Measurements from ENCODE around the gene WNT9B. TPM values are rescaled to one million over a fixed set of nuclear protein-coding genes. Genes with fewer than 3 reads are reported as not detected.

Gene WNT9B
- polyA plus RNA-seq, 5 donors, result 0.11 to 0.34 (median 0.28) TPM; not detected in 1

DNA sequence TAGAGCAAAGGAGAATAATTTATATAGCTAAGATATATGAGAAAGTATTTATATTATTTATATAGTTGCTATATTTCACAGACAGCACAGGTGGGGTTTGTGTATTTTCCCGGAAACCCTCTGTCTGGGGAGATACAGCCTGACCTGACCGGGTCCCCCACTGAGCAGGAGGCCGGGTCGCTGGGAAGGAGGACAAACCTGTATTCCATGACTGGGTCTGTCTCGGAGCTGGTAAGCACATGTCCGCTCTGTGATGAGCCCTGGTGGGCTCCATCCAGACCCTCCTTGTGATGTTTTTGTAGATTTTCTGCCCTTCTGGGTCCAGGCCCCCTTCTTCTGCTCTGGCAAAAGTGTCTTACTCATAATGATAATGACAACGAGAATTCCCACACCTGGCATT, 27.7 kb downstream of the WNT9B start:
- no peak for DNase-seq

DNA sequence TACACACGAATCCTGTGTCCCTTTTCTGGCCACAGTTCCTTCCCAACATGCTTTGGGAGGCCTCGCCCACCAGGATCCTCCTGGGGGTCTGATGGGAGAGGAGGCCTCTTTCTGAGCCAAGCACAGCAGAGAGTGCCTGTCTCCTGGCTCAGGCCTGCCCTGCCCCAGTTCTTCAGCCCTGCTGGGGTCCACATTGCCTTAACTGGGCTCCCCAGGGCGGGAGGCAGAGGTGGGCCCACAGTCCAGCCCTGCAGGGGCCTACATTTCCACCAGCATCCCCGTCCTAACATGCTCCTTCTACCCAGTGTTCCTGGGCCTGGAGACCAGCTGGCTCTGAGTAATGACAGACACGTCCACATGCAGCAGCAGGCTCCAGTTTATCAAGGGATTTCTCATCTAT, 29.6 kb downstream of the WNT9B start:
- DNase-seq, result no peak

DNA sequence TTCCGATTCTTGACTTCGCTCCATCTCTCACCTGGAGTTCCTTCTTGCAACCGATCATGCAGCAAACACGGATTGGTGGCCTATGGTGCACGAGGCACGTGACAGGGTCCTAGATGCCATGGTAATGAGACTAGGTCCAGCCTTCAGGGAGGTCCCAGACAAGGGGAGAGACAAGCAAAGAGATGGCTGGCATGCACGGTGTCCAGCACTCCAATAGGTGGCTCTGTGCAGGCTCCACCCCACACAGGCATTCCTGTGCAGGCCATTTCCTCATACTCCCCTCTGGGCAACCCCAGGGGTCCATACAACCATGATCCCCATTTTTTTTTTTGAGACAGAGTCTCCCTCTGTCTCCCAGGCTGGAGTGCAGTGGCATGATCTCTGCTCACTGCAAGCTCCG, 31.3 kb downstream of the WNT9B start:
- DNase-seq, result no peak

DNA sequence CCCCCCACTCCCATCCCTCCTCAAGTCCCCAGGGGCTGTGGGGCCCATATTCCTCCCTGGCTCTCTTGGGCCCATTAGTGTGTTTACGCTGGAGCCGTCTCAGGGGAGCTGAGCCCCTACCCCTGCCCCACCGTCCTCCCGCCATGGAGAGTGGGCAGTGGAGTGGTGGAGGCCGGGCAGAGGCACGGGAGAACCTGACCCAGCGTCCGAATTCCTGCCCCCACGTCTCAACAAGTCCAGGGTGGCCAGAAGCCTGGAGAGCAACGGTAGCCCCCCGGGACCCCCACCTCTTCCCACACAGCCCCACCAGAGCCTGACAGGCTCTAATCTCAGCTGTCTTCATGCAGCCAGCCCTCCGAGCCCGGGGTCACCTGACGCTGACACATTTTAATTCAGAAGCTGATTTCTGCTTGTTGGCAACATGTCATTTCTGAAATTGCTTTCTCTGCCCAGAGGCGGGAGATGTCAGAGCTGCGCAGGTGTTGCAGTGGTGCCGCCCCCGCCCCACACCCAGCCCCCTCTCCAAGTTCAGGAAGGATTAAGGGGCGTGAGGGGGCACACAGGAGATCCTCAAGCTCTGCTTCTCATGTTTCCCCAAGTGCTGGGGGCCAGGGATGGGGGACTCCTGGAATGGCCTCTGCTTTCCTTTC, 32.6 kb downstream of the WNT9B start:
- no peak for DNase-seq

DNA sequence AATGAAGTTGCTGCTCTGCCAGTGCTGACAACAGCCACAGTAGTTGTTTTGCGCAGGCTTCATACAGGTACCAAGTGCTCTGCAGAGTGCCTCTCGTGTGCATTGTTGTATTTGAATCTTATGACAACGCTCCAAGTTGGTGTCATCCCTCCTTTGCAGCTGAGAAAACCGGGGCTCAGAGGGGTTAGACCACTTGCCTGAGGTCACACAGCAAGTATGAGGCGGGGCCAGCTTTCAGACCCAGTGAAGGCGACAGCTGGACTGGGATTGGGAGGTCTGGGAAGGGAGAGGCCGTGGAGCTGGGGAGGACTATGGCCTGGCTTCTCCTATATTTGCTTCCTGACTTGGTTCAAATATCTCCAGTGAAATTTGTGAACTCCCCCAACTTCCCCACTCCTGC, 33.2 kb downstream of the WNT9B start:
- DNase-seq, result no peak

DNA sequence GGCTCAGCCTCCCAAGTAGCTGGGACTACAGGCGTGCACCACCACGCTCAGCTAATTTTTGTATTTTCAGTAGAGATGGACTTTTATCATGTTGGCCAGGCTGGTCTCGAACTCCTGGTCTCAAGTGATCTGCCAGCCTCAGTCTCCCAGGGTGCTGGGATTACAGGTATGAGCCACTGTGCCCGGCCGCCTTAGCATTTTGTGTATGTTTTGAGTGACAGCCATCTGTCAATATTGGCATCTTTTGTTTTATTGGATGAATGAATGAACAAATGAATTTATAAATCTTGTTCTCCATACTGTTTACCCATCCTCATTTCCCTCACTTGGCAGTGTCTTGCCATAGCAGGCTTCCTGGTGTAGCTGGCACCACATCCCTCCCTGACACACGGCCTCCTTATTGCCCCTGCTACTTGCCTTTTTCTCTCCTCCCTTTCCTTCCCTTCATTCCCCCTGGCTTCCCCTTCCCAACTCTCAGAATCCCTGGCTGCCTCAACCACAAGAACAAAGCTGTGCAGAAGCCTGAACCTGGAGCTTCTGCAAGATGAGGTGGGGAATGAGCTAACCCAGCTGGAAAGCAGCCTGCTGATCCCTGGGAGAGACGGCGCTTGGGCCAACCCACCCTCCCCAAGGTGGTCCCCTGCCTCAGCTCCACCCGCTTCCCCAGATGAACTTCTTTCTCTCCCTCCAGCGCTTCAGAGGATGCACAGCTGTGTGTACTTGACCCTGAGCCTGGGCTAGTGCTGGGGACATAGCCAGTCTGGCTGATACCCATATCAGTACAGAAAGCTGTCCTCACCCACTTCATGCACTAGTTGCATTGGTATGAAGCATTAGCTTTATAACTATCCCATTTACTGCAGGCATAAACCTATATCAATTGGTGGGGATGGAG, 34.3 kb downstream of the WNT9B start:
- DNase-seq, result peak; percentile 40 to 56

DNA sequence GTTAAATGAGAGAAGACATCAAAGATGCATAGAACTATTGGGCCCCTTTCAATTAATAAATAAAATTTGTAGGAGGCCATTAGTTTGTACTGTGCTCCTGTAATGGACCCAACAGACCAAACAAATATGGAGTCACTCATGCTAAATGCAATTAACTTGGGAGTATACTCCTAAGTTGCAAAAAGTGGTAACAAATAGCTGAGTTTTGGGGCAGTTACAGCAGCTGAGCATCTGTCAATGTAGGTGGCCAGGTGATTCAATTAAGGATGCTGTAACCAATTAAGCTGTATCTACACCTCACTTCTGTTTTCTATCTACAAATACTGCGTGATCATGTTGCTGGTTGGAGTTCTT, 34.9 kb downstream of the WNT9B start:
- DNase-seq, result no peak

DNA sequence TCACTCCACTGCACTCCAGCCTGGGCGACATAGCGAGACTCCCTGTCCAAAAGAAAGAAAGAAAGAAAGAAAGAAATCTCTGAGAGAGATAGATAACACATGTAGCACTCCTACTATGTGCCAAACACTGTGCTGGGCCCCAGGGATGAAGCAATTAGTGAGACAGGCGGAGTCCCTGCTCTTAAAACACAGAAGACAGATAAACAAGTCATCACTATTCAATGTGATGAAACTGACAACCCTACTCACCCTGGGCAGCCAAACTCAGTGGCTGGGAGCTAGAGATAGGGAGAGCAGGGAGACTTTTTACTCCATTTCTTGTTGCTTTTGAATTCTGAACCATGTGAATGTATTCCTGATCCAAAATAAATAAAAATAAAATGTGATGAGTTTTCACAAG, 36.3 kb downstream of the WNT9B start:
- no peak for DNase-seq

DNA sequence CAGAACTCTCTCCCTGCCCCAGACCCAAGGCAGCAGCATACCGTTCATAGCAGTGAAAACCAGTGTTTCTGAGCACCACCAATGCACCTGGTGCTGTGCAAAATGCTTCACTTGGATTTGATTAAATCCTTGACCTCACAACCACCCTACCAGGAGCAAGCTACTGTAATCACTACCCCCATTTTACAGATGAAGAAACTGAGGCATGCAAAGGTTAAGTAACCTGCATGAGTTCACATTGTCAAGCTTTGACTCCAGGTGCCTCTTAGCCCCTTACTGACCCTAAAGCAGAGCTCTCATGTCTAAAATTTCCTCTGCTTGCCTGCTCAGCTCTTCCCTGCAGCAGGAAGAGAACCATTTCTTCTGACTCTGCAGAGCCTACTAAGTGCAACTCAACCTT, 37.3 kb downstream of the WNT9B start:
- no peak for DNase-seq

DNA sequence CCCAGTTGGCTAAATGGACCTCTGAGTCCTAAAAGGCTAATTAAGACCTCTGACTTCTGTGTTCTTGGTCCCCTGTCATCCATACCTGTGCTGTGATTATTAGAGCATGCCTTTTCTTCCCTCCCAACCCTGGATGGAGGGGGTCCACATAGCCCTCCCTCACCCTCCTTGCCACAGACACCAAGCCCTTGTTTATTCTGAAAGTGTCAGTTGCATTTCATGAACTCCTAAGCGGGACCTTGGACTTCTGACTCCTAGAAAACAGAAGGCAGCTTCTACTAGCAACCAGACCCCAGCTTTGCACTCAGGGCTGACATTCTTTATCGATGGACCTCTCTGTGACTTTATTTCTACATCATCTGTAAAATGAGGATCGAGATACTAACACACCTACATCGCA, 38.1 kb downstream of the WNT9B start:
- DNase-seq, result no peak

DNA sequence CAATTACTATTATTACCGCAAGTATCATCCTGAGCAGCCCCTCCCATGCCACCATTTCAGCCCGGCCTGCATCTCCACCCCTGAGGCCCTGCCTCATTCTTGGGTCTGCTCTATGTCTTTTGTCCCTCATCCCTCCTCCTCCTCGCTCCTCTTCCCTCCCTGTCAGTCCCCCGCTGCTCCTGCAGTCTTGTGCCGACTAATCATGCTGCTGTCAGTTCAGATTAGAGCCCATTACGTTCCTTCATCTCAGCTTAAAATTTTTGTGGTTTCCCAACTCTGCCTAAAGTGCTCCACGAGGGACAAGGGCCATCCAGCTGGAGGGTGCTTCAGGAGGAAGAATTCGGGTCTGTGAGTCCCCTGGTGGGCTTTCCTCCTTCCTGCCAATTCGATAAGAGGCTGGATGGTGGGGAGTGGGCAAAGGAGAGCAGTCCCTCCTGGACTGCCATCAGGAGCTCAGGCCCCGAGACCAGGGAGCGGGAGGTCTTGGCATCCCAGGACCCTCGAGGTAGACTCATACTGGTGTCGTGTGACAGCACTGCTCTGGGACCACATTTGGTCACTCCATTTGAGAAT, 38.7 kb downstream of the WNT9B start:
- DNase-seq, result no peak

DNA sequence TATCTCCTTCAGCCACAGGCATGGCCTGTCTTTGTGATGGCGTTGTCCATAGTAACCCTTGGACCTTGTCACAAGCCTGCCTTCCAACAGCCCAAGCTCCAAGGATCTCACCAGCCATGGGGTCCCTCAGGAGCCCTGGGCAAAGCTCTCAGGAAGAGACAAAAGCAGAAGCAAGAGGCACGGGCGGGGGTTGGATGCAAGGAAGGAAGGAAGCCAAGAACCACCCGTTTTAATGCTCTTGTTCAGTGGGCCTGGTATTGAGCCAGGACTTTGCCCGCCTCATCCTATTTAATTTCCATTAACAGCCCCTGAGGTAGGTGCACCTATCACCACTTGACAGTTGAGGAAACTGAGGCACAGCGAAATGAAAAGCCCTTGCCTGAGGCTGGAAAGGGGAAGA, 39.3 kb downstream of the WNT9B start:
- no peak for DNase-seq

DNA sequence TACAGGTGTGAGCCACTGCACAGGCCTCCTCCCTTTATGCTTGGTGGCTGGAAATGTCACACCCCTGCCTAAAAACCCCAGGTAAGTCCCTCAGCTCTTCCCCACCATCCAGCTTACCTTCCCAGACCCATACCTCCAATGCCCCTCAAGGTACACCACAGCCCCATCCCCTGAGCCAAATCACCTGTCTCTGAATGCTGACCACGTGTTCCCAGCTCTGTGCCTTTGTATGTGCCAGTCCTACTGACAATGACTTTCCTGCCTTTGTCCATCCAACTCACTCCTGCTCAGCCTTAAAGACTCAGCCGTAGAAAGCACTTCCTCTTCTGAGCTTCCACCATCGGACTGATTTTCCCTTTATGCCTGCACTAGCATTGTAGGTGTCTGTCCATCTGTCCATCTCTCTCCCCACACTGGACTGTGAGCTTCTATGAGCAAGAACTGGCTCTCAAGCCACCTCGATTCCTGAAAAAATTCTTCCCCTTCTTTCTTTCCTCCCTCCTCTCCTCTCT, 40.9 kb downstream of the WNT9B start:
- no peak for DNase-seq

DNA sequence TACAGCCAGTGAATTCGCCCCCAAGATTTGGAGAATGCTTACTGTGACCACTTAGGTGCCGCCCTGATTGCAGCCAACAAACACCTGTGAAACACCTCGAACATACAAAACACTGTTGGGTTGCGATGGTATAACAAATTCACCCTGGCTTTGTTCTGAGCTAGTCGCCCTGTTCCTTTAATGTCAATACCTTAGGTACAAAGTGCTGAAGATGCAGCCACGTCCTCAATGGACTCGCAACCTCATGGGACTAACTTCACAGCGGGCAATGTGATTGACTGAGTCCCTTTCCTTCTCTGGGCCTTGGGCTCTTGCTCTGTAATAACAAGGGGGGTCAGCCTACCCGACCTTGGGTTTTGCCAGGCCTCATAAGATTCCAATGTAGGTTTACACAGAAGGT, 42.6 kb downstream of the WNT9B start:
- DNase-seq, result no peak

DNA sequence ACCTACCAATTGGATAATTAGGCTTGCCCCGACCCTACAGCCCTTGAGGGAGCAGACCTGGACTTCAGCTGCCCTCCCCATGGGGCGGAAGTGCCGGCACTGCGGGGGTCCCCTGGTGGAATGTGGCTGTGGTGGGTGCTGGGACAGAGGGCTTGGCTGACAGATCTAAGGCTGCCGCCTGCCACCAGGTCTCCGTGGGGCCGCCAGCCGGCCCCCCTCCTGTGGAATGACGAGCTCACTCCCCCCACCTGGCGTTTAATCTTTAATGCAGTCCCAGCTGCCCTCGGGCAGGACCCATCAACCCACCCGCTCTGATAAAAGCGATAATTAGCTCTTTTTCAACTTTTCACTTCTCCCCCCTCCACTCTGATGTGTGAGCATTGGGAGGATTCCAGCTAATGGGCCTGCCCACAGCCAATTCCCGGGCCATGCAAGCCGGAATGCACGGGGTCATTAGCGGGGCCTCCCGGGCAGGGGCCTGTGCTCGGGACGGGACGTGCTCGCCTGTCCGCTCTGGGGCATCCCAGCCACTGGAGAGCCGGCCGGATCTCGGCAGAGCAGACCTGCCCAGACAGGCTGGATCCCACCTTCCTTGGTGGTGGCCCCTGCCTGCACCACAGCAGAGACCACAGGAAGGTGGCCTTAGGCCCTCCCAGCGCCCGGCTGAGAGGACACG, 43.2 kb downstream of the WNT9B start:
- peak; percentile 29 for DNase-seq

DNA sequence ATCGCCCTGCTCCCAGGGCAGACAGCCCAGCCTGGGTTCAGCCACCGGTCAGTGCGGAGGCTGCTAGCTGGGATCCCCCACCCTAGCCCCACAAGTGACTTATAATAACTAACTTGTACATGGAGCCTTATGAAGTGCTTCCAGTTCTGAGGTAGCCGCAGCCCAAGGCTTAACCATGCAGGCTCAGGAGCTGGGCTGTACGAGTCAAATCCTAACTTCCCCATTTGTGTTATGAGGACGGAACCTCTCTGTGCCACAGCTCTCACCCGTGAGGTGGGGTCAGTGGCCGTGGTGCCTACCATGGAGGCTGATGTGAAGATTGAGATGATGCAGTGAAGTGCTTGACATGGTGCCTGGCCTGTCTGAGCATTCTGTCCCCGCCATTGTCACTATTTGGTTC, 43.8 kb downstream of the WNT9B start:
- no peak for DNase-seq

DNA sequence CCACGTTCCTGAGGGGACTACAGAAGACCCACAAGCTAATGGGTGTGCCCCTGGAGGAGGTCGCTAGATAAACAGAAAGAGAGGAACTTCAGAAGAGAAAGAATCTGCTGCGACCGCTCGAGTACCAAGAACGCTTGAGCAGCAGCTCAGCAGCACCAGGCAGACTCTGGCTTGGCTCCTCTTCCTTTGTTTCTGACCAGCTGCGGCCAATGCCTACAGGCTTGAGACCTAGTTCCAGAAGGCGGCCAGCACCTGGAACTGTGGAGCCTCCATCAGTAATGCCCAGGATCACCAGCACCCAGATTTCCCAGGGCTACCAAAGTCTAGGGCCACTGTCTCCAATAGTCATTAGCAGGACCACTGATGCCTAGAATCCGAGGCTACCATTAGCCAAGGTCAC, 45.6 kb downstream of the WNT9B start:
- no peak for DNase-seq

DNA sequence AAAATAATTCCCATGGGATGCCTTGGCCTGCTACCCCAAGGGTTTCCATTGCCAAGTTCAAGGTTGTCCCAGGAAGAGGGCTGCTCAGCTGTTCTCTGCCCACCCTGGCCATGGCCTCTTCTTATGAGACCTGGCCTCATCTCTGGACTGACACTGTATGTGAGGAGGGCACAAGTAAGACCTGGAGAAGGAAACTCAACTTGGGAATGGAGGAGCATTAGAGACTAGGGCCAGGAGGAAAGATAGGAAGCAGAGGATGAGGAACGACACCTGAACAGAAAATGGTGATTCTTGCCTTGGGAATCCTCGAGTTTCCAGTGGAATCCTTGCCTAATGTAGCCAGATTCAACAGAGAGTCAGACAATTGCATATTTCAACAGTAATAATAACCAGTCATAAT, 47.0 kb downstream of the WNT9B start:
- DNase-seq, result no peak

DNA sequence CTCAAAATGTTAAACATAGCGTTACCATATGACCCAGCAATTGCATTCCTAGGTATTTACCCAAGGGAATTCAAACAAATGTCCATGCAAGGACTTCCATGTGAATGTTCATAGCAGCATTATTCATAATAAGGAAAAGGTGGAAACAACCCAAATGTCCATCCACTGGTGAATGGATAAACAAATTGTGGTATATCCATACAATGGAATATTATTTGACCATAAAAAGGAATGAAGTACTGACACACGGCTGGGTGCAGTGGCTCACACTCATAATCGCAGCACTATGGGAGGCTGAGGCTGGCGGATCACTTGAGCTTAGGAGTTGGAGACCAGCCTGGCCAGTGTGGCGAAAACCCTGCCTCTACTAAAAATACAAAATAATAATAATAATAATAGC, 47.5 kb downstream of the WNT9B start:
- no peak for DNase-seq

DNA sequence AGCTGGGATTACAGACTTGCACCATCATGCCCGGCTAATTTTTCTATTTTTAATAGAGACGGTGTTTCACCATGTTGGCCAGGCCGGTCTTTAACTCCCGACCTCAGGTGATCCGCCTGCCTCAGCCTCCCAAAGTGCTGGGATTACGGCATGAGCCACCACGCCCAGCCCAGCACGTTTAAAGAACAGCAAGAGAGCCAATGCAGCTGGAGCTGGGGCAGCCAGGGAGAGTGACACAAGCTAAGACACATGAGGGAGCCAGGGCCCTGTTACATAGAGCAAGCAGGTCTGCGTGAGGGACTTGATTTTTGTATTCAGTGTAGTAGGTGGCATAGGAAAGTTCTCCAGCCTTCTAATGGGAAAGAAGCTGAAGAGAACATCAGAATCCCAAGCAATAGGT, 49.9 kb downstream of the WNT9B start:
- no peak for DNase-seq

DNA sequence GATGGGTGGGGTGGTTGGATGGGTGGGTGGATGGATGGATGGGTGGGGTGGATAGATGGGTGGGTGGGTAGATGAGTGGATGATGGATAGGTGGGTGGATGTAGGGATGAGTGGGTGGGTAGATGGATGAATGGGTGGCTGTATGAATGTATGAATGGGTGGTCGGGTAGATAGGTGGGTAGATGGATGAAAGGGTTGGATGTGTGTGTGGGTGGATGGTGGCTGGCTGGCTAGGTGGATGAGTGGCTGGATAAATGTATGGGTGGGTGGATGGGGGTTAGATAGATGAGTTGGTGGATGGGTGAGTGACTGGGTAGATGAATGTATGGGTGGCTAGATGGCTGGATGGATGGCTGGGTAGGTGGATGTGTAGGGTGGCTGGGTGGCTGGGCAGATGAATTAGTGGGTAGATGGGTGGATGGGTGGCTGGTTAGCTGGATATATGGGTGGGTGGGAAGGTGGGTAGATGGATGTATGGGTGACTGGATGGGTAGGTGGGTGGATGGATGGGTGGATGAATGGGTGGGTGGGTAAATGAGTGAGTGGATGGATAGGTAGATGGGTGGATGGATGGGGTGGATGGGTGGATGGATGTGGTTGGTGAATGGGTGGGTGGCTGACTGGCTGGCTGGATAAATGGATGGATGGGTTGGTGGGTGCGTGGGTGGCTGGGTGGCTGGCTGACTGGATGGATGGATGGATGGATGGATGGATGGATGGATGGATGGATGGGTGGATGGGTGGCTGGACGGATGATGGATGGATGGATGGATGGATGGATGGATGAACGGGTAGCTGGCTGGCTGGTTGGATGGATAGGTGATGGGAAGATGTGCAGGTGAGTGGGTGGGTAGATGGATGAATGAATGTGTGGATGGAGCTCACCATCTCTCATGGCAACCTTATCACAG, 52.6 kb downstream of the WNT9B start:
- DNase-seq, result no peak

All from right lung (tissue), 5 donors.